Stimulated activated CD4-positive, alpha-beta T cell treated with anti-CD3 and anti-CD28 coated beads, Interleukin-12 subunit alpha, Interleukin-12 subunit beta, amount 100 ng/mL, for 48 hours (primary cell): Measurements from ENCODE around the gene TFAP2A.

ENCODE experiments used
- DNase-seq, 3 donors: peaks; one replicate each; pipeline ENCODE4 v3.0.0-alpha.2; 2020; ENCODE audit warnings: low read depth in 2 of 3, low spot score in 1 of 3

TFAP2A gene

DNA sequence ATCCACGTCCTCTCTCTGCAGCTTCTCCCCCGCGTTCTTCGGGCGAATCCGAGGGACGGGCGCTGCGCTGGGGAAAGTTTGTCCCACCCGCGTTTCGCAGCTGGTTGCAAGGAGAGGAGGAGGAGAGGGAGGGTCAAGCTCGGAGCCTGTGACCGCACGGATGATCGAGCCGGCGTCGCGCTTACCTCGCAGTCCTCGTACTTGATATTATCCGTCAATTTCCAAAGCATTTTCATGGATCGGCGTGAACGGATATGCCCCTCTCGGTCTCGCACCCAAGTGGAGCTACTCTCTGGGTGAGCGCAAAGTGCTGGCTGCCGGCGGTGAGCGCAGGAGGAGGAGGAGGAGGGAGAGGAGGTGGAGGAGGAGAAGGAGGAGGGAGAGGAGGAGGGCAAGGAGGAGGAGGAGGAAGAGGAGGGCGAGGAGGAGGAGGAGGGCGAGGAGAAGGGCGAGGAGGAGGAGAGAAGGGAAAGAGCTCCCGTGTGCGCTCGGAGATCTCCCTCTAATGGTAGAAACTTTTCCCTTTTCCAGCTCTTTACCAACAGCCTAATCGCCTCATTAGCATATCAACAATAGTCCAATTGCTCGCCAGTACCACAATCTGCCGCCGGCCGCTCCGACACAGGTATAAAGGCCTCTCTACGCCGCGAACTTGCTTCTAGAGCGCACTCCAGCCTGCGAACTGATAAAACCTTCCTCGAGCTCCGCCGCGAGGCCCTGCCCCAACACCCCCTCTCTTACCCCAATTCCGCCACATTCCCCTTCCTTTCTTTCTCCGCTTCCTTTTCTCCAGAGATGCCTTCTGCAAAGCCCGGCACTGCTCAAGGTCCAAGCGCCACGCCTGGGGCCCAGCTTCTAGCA is at the start of gene TFAP2A:
Gene TFAP2A, minus strand, starts transcription at position 319 of the 861 bp plus-strand sequence. Its CDS starts 83 bp downstream, at position 236.
- no peak for DNase-seq

DNA sequence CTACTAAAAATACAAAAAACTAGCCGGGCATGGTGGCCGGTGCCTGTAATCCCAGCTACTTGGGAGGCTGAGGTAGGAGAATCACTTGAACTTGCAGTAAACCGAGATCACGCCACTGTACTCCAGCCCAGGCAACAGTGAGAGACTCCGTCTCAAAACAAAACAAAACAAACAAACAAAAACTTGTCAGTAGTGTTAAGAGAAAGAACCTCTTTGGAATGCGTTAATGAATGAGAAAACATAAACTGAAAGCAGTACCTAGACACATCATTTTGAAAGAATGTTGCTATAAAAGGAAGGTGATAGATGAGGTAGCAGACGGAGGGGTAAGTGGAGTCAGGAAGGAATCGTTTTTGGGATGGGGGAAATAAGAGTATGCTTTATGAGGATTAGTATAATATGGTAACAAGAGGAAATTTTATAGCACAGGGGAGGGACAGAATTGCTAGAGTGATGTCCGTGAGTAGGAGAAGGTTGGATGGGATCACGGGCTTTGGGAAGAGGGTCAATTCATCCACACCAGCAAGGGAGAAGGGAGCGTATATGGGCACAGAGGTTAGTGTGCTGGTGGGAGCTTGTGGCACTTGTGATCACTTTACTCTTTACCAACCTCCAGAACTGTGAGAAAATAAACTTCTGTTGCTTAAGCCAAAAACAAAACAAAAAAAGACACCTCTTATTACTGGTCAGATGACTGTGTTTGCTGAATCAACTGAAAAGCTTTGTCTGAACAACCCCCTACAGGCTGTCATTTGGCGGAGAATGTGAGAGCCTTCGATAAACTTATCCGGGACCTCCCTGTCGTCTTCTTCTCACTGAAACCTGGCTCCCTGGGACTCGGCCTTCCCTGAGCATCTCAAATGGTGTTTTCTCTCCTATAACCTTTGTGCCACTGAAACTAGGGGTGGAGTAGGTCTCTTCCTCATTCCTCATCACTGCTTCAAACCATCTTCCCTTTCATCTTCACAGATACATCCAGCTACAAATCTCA is 48.9 kb upstream of the TFAP2A start:
- no peak for DNase-seq

DNA sequence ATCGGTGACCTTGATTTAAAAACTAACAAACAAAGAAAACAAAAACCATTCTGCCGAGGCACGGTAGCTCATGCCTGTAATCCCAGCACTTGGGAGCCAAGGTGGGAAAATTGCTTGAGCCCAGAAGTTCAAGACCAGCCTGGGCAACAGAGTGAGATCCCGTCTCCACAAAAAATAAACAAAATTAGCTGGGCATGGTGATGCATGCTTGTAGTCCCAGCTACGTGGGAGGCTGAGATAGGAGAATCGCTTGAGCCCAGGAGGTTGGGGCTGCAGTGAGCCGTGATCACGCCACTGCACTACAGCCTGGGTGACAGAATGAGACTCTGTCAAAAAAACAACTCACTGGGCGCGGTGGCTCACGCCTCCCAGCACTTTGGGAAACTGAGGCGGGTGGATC is 48.2 kb upstream of the TFAP2A start:
- DNase-seq: no peak

DNA sequence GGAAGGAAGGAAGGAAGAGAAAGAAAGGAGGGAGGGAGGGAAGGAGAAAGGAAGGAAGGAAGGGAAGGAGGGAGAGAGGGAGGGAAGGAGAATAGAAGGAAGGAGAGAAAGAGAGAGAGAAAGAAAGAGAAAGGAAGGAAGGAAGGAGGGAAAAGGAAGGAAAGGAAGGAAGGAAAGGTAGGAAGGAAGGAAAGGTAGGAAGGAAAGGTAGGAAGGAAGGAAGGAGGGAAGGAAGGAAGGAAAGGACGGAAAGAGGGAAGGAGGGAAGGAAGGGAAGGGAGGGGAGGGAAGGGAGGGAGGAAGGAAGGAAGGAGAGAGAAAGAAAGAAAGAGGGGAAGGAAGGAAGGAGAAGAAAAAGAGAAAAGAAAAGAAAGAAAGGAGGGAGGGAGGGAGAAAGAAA is 47.0 kb upstream of the TFAP2A start:
- no peak for DNase-seq

DNA sequence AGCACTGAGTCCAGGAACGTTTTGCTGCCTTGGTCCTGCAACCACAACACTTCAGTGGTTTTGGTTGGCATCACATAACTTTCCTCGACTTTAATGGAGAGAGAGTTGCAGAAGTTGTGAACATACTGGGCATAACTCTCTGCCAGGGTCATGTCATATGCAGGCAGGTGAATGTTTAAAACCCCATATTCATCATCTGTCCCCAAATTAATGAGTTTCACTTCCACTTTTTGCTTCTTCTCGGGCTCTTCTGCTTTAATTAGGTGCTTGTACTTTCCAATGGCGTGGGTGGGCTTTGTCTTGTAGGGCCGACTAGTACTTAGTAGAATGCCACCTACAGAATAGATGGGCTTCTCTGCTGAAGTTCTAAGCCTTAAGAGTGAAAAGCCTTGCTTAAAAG is 45.2 kb upstream of the TFAP2A start:
- no peak for DNase-seq

DNA sequence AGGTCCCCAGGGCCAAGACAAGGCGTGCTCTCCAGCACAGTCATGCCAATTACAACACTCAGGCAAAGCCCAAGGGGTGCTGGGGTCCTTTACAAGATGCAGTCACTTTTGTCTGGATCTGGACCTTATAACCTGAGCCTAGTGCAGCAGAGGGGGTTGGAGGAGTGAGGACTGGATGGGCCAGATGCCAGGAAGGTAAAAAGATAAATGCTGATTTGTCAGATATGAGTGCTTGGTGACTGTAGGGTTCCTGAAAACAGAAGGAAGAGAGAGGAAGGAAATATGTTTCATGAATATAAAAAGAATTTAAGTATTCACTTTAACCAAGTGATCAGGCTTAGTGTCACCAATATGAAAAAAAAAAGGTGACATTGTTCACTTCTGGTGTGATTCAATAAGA is 43.4 kb upstream of the TFAP2A start:
- DNase-seq: no peak

DNA sequence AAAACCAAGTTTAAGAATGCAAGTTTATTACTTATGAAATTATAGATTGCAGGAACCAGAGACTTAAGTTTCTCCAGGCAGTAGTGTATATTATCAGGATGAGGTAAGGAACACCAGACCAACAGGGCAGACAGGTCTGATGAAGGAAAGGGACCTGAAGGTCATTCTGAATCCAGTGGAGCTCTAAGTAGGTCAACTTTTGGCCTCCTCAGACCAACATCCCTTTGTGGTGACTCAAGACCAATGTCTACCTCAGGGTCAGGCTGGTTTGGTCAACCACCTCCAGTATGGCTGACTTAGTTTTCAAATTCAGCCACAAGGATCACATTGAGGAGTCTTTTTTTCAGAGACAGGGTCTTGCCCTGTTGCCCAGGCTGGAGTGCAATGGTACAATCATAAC is 38.7 kb upstream of the TFAP2A start:
- DNase-seq: no peak

DNA sequence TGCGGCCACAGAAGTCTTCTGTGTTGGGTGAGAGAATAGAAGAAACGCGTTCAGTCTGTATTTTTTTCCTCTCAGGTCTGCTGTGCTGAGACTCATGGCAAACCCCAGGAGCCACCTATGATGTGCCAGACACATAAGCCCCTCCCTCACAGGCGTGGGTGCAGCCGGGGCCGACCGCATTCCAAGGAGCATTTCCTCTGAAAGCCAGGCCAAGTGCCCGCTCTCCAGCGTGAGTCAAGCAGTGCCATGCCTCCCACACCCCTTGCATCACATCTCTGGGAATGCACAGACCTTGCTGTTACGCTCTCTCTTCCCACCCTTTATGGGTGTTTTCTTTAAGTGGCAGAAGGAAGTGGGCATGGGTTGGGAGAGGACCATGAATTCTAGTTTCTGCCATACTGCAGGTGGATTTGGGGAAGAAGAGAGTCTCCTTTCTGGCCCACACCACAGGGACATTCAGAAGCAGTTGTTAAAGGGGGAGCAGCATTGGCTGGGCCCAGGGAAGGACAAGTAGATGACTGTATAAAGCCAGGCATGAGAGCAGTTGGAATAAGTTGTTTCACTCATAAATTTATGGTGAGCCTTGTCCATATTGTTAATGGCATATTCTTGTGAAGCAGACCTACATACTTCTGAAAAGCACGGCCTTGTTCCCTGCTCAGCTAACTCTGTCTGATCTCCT is 37.1 kb upstream of the TFAP2A start:
- DNase-seq: no peak

DNA sequence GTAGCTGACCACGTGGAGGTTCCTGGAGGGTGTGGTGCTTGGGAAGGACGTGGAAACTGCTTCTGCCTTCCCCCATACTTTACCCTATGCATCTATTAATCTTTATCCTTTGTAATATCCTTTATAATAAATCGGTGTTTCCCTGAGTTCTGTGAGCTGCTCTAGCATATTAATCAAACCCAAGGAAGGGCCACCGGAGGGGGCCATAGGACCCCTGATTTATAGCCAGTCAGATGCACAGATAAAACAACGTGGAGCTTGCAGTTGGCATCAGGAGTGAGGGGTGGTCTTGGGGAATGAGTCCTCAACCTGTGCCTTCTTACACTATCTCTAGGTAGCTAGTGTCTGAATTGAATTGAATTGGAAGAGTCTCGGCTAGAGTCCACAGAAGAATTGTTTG is 36.5 kb upstream of the TFAP2A start:
- DNase-seq: no peak

DNA sequence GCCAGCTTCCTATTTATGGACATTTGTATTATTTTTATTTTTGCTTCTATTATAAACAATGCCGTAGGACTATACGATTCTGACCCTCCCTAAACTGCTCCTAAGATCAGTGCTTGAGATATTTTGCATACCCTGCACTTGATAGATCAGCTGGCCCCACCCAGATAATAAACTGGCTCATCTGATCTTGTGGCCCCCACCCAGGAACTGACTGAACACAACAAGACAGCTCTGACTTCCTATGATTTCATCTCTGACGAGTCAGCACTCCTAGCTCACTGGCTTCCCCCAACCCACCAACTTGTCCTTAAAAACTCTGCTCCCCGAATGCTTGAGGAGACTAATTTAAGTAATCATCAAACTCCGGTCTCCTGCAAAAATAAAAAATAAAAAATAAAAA is 34.9 kb upstream of the TFAP2A start:
- no peak for DNase-seq

DNA sequence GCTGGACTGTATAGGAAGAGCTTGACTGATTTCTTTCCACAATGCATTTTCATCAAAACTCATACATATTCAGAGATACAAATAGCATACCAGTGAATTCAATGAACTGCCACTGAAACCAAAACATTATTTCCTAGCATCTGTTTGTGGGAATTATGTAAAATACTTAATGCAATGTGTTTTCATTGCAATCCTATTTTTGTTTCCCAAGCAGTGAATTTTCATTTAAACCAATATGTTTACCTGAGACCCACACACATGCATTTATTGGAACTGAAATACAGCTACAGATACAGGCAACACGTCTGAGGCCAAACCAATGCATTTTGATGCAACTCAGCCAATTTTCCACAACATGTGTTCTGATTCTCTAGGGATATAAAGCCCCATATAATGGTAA is 33.2 kb upstream of the TFAP2A start:
- no peak for DNase-seq

DNA sequence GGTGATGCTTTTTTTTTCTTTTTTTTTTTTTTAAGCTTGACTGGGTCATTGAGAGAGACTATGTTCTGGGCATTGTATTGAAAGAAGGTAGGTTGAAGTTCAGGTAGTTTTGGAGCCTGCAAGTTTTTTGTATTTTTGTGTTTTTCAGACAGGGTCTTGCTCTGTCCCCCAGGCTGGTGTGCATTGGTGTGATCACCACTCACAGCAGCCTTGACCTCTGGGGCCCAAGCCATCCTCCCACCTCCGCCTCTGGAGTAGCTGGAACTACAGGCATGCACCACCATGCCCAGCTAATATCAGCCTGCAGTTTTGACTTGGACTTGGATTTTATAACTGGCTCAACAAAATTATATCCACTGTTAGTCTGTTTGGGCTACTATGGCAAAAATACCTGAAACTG is 31.7 kb upstream of the TFAP2A start:
- DNase-seq: no peak

DNA sequence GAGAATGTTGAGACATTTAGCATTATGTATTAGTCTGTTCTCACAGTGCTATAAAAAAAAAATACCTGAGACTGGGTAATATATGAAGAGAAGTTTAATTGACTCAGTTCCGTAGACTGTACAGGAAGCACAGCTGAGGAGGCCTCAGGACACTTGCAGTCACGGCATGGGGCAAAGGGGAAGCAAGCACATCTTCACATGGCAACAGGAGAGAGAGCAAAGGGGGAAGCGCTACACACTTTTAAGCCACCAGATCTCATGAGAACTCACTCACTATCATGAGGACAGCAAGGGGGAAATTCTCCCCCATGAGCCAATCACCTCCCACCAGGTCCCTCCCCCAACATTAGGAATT is 26.8 kb upstream of the TFAP2A start:
- DNase-seq: no peak

DNA sequence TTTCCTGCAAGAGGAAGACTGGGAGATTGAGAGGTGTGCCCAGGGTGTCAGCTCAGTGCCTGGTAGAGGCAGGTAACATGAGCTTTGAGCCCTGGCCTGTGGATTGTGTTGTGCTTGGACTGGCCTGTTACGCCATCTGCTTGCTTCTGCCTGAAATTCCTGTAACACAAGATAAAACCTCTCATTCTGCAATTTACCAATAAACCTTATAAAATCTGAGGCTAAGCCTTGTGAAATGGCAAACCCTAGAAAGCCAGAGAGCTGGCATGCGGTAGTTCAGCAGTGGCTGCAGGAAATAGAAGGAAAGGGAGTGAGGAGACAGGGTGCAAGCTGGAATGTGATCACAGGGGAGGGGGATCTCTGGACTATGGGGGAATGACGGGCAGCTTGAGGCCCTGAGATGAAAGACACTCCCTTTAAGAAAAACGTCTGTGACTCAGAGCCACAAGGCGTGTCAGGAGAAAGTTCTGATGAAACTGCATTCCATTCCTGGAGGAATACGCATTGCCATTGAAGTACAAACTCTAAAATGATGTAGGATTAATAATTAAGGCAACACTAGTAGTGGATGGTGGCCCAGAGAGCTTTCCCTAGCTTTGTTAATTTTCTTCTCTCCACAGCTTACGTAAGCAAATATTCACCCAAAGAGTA is 26.3 kb upstream of the TFAP2A start:
- no peak for DNase-seq

DNA sequence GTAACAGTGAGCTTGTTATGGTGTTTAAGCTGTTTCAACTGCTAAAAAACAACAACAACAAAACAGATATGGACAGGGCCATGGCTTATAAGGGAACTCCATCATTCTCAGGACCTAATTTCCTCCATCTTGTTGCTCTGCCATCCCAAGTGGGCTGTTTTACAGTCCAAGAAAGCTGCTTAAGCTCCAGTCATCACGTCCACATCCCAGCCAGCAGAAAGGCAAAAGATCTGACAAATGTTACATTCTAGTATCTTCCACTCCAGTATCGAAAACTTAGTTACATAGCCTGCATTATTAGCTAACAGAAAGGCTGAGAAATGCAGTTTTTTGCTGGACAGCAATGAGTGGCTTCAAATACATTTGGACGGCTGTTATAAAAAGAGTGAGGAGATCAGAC is 23.0 kb upstream of the TFAP2A start:
- no peak for DNase-seq

DNA sequence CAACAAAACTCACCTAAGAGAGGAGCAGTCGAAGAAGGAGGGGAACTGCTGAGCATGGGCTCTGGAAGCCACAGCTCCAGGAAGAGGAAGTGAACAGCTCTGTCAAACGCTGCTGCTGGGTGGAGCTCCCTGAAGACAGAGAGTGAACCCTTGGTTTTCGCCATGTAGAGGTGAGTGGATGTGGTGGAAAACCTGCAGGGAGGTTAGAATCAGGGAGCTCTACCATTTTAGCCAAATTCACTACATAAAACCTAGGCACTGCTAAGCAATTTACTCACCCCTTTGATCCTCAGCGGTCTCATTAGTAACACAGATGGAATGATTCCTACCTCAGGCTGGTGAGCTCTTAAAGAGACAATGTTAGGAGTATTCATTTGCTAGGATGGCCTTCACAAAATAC is 19.4 kb upstream of the TFAP2A start:
- no peak for DNase-seq

DNA sequence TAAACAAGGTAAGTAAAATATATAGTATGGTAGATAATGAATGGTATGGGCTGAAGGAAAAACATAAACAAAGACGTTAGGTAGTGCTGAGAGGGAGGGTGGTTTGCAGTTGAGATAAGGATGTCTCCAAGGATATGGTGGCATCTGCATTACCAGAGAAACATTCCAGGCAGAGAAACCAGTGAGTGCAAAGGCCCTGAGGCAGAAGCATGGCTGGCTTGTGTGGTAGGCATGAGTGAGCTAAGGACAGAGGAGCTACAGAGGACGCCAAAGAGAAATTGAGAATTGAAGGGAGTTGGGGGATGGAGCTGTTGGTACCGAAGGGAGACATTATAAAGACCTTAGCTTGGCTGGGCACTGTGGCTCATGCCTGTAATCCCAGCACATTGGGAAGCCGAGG is 18.4 kb upstream of the TFAP2A start:
- no peak for DNase-seq

DNA sequence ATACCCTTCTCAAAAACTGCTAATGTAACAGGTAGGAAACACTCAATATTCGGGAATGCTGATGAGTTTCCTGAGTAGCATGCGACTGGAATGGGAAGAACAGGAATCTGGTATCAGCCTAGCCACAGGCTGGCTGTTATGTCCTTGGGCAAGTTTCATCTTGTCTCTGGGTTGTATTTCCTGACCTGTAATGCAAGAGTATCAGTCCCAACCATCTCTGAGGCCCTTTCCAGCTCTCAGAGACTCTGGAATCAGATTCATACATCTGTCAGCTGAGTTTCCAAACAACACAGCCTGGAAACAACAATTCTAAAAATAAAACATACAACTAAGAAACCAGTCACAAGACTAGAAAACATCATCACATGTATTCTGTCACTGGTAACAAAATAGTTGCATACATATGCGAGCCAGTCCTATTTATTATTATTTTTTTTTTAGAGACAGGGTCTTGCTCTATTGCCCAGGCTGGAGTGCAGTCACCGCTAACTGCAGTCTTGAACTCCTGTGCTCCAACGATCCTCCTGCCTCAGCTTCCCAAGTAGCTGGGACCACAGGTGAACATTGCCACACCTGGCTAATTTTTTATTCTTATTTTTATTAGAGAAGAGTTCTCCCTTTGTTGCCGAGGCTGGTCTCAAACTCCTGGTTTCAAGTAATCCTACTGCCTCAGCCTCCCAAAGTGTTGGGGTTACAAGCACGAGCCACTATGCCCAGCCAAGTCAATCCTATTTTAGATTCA is 16.7 kb upstream of the TFAP2A start:
- no peak for DNase-seq

DNA sequence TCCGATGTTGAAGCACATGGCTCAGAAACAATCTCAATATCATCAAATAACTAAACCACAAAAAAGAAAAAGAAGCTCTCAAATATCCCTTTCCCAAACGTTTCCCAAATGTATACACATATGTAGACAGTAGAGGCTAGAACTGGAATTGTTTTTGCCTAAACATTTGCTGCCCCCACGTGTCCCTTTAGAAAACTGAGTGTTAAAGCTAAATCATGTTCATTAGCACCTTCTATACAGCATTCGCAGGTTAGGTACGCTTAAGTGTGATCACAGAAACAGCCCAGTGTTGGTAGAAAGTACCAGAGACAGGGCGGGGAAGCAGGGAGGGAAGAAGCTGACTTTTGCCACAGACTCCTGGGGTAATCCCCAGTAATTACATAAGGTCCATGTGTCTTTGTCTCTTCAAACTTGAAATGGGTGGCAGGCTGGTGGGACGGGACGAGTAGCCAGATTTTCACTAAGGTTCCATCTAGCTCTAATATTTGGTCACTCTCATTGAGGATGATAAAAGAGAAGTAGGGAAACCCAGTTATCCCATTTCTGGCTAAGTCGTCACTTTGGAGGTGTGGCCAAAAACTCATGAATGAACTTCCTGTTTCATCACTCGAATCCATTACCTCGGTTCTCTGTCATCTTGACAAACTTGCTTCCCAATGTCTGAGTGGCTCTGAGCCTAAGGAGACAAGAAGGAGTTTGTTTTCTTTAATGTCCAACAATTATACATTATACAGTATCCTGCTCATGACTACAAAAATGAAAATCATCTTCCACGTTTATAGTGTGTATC is 15.0 kb upstream of the TFAP2A start:
- DNase-seq: no peak
